GM15510 (cell line): ENCODE measurements around the gene TRPM6.

ENCODE experiments used
- POLR2A ChIP-seq: IDR thresholded peaks from 3 replicates; pipeline ENCODE4 v1.6.1; 2011; ENCODE audit warnings: borderline replicate concordance; ENCODE audit not compliant: insufficient read length; ENCODE audit errors: extremely low read depth

Gene TRPM6

GRCh38 chr9:74865177-74865576 lies 22.5 kb downstream of the TRPM6 start:
- no peak for TF ChIP-seq POLR2A

GRCh38 chr9:74861773-74862474 lies 25.8 kb downstream of the TRPM6 start:
- no peak for TF ChIP-seq POLR2A

GRCh38 chr9:74861071-74861470 lies 26.6 kb downstream of the TRPM6 start:
- no peak for TF ChIP-seq POLR2A

DNA sequence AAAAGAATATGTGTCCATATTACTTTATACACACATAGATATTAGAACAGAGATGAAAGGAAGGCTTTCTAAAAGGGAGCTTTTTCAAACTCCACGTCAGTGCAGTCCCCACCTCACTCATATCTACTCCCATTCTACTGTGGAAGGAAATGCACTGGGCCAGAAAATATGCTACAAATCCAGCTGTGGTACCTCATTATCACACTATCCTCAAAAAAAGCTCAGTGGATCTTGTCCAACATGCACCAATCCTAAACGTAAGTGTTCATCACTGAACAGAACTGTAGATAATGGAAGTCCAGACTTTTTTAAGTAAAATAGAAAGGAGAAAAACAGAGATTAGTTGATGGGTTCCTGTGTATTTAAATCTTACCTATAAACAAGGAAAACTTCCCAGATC lies 27.9 kb downstream of the TRPM6 start:
- no peak for TF ChIP-seq POLR2A

GRCh38 chr9:74858751-74859414 lies 28.8 kb downstream of the TRPM6 start:
- TF ChIP-seq POLR2A = no peak

DNA sequence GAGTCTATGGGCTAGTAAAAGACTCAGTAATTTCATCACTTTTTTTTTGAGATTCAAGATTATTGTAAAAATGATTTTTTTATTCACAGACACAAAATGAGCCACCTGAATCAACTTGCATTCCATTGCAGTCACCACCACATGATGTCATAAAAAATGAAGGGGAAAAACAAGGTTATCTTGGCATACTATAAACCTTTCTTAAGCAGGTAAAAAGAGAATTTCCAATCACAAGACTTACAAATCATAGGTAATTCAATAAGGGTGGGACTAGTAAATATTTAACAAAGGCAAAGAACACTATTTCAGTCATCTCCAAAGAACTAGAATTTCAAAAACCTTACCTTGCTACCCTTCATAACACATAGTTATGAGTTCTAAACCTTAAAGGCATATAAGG lies 30.7 kb downstream of the TRPM6 start:
- TF ChIP-seq POLR2A = no peak

DNA sequence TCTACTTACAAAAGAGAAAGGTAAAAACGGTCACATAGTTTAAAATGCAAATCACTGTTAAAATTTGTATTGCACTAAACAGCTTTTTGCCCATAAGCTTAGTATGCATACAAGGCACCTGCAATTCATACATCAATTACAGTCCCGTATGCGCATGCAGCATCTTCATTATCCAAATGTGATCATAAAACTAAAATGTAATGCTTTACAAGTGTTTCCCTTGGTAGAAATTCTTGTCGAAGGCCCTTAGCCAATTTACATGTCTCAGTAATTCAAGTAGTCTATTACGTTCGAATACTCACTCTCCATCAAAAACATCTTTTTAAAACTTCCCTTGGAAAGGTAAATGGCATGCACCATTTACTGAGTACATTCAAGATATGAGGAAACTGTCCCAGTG lies 32.6 kb downstream of the TRPM6 start:
- TF ChIP-seq POLR2A = no peak

GRCh38 chr9:74848153-74848525 lies 39.6 kb downstream of the TRPM6 start:
- TF ChIP-seq POLR2A = no peak

DNA sequence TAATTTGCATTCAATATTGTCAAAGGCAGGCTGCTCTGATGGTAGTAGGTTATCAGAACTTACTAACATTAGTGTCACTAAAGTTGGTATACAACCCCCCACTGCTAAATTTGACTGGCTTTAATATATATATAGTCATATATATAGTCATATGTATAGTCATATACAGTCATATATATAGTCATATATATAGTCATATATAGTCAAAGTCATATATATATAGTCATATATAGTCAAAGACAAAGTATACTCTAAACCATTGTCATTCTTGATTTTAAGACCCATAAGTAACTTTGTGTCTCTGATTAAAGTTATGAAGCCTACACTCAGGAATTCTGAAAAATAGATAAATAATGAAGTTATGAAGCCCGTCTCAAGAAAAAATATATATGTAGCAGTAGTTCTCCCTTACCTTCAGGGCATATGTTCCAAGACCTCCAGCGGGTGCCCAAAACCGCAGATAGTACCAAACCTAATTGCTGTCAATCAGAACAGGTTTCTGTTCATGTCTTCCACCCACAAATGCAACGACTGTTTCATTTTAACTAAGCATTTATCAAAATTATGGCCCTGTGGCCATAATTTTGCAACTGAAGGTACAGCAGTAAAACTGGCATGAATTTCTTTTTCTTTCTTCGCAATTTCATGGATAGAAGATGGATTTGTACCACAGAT lies 40.1 kb downstream of the TRPM6 start:
- no peak for TF ChIP-seq POLR2A

GRCh38 chr9:74846766-74847165 lies 41.0 kb downstream of the TRPM6 start:
- TF ChIP-seq POLR2A = no peak

DNA sequence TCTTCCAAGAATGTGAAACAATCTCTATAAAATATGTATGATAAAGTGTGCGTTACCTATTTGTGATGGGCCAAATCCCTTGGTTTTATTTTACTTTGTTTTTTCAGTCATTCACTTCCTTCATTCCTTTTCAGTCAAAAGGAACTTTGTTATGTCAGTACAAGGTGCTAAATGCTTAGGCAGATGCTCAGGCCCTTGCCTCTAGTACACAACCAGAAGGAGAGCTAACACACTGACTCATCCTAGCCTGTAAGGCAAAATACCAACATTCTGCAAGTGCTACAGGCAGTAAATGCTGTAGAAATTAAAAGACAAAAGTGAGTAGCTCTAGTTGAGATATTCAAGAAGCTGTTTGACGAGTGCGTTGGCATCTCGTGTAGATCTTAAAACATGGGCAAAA lies 49.4 kb downstream of the TRPM6 start:
- TF ChIP-seq POLR2A = no peak

GRCh38 chr9:74824654-74825053 lies 63.1 kb downstream of the TRPM6 start:
- TF ChIP-seq POLR2A = no peak

GRCh38 chr9:74821636-74822035 lies 66.1 kb downstream of the TRPM6 start:
- TF ChIP-seq POLR2A = no peak

DNA sequence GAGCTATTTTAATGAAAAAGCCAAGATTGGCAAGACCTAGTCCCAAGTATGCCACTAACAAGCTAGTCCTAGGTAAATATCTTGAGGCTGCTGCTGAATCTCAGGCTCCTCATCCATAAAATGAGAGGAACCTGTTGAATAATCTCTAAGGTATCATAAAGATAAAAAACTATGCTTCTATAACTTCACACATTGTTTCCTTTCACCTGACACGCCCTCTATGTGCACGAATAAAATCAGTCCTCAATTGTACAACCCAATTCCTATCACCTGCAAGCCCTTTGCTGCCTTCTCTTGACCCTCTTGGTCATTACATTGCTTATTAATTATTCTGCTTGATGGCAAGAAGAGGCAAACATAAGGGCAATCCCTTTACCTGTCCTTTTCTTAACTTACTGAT lies 69.9 kb downstream of the TRPM6 start:
- TF ChIP-seq POLR2A = no peak

DNA sequence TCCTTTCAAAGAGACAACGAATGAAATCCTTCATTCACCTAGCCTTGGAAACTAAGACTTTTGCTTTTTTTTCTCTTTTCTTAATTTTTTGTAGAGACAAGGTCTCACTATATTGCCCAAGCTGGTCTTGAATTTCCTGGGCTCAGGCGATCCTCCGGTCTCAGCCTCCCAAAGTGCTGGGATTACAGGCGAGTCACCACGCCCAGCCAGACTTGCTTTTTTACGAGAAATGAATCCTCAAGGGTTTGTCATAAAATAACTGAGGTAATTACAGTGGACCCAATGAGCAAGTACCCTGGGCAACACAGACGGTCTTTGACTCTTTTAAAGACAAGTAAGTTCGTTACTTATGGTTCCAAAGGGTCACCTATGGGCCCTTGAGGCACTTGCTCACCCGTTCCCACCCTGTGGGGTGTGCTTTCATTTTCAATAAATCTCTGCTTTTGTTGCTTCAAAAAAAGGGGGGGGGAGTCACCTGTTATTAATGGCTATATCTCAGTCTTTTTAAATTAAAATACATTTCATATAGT lies 70.4 kb downstream of the TRPM6 start:
- no peak for TF ChIP-seq POLR2A
